SKM-1 (cell line): ENCODE data around the gene OTOP2.

ENCODE experiments used
- DNase-seq: peaks from one replicate; lab custom pipeline; 2025; ENCODE audit not compliant: unreplicated experiment; lab: John Stamatoyannopoulos, UW

The OTOP2 gene, protein sequence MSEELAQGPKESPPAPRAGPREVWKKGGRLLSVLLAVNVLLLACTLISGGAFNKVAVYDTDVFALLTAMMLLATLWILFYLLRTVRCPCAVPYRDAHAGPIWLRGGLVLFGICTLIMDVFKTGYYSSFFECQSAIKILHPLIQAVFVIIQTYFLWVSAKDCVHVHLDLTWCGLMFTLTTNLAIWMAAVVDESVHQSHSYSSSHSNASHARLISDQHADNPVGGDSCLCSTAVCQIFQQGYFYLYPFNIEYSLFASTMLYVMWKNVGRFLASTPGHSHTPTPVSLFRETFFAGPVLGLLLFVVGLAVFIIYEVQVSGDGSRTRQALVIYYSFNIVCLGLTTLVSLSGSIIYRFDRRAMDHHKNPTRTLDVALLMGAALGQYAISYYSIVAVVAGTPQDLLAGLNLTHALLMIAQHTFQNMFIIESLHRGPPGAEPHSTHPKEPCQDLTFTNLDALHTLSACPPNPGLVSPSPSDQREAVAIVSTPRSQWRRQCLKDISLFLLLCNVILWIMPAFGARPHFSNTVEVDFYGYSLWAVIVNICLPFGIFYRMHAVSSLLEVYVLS

GRCh38 chr17:74924250-74924948 is at the start of gene OTOP2:
TSS of gene OTOP2 (plus strand) at chr17:74924273. CDS start at chr17:74924633, 360 bp downstream.
- DNase-seq: peak; percentile 31

DNA sequence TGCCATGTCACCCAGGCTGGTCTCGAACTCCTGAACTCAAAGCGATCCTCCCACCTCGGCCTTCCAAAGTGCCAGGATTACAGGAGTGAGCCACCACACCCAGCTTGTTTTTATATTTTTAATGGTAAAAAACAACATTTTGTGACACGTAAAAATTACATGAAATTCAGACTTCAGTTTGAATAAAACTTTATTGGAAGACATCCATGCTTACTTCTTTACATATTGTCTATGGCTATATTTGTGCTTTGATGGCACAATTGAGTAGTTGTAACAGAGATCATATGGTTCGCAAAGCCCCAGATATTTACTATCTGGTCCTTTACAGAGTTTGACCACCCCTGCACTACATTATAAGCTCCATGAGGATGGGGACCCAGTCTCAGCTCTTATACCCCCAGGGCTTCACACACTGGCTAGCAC is 49.4 kb upstream of the OTOP2 start:
- no peak for DNase-seq

DNA sequence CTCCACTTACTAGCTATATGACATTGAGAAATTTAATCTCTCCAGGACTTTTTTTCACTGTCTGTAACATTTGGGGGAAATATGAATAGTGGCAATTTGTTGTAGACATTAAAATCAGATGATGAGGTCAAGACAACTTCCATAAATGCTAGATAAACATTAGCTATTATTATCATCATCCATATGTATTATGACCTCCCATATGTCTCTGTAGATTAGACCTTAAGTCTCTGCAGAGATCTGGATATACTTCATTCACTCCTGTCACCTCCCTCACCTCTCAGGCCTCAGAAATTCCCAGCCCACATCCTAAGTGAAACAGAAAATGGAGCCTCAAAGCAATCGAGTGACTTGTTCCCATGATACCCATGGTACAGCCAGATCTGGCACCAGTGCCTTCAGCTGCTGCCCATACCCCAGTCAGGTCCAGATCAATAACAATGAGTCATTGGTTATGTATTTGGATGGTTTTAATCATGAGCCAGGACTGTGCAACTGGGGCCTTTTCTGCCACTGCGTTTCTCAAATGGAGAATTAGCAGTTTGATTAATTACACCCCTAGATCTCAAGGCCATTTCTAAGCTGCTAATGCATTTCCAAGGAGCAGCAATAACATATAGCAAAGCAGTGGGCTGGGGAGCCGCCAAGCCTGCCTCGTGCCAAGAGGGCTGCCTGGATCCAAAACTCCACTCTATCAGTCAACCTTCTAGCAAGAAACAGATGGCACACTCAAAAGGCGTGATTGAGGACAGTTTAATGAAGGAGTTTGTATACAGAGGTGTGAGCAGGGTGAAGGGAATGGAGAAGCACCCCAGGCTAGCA is 48.7 kb upstream of the OTOP2 start:
- DNase-seq: no peak

- no peak for DNase-seq
These were observed 48.0 kb upstream of the OTOP2 start for GRCh38 chr17:74875977-74876593.

DNA sequence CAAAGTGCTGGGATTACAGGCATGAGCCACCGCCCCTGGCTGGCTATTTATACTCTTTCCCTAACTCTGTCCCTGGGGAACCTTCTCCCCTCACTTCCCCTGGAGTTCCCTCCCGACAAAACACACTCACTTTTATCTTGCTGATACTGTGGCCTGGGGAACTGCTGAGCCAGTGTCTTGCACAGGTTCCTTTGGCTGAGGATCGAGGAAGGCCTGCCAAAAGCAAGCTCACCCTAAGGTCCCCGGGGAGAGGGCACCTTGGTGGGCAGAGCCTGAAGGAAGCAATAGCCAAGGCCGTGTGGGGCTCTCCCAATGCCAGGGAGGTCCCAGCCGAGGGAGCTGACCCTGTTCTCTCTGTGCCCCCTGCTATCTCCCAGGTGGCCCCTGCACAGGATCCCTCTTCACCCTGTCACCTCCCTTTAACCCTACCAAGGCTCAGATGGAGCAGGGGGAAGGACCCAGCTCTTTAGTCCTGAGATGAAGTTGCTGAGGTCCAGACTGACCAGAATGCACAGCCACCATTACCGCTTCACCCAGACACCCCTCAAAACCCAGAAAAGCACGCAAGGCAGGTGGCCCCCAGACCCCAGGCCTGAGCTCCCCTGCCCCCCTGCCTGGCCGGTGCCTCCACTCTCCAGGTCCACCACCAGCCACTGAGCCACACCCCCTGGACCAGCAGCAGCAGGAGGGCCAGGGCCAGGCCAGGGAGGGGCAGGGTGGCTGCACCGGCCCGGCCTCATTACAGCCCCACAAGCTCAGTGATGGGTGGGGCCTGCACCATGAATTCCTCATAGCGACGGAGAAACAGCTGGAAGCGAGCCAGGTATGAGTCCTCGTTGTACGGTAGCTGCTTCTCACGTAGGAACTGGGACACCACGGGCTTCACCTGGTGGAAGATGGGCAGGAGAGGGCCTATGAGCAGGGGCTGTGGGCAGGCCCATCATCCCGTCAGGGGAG is 46.2 kb upstream of the OTOP2 start:
- DNase-seq: no peak

DNA sequence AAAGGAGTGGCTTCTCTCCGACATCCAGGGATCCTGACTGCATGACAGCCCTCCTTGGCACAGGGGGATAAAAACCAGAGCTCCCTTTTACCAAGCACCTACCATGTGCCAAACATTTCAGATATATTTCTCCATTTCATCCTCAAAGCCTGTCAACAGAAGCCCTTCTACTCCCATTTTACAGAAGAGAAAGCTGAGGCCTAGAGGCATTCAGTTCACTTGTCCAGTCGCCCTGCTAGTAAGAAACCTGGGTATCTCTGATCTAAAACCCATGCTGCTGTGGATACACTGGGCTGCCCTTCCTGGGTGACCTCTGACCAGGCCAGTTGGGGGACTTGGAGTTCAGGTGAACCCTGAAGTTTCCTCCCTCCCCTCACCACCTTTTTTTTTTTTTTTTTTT is 45.4 kb upstream of the OTOP2 start:
- DNase-seq: no peak

DNA sequence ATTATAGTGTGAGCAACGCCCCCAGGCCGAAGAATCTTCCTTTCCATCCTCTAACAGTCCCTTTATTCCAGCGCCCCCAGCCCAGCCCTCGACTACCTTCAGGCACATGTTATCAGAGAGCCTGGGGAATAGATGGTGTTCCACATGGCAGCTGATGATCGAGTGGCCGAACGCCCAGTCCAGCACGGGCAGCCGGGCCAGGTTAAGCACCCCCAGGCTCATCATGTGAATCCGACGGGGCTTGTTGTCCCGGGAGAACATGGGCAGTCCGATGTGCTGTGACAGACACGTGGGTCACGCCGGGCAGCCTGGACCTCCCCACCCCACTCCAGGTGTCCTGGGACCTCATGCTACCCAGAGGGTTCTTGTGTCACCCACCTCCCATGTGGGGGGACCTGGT is 44.8 kb upstream of the OTOP2 start:
- DNase-seq: no peak

DNA sequence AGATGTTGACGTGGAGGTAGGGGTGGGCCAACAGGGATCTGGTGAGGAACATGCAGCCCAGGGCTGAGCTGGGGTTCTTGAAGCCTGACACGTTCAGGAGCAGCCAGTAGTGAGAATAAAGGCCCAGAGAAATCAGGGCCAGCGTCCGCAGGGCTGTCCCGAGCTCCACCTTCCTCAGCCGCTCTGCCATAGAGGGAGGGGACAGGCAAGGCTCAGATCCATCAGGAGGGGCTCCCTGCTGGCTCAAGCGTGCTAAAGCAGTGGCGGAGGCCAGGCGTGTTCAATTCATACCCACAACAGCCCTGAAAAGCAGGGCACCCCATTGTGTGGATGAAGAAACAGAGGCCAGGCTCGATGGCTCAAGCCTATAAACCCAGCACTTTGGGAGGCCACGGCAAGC is 43.0 kb upstream of the OTOP2 start:
- no peak for DNase-seq

DNA sequence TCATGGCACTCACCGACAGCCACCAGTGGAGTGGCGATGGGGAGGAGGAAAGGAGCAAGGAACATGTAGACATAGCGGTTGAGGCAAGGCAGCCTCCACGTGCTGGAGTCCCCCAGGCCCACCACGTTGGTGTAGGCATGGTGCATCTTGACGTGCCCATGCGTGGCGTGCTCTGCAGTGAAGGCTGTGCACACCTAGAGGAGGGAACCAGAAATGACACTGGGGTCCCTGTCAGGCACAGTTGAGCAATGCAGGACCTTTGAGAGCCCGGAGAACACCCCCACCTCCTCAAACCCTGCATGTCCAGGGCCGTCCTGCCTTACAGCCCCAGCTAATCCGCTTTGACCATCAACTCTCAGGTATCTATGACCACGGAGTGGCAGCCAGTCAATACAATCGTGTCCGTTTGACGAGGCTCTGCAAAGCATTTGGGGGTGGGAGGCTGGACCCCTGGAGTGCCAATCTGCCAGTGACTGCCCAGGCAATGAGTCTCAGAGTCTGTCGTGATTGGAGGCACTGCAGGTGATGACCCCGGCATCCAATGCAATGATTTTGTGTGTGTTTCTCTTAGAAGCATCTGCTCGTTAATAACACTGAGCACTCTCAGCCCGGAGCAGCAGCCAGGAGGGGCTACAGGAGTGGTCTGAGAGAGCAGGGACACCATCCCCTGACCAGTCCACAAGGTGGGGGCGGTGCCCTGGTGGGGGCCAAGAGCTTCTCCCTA is 41.4 kb upstream of the OTOP2 start:
- DNase-seq: no peak

GRCh38 chr17:74883241-74883745 is 40.8 kb upstream of the OTOP2 start:
- DNase-seq: no peak

DNA sequence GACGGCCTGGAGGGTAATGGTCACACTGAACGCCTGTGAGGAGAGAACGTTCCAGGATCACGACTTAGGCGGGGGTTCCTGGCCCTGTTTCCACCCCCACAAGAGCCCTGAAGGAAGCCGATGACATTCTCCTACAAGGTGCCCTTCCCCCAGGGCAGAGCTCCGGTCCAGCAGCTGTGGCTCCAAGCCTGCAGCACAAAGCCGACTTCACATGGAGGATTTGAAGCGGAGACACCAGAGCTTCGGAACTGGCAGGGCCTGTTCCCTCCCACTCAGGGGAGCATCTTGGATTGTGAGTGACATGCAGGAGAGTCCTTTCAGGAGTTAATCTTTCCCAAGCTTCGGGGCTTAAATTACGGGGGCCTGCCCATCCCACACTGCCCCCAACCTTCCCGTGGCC is 35.6 kb upstream of the OTOP2 start:
- DNase-seq: no peak

- no peak for DNase-seq
These were observed 33.5 kb upstream of the OTOP2 start for GRCh38 chr17:74890554-74890953.

DNA sequence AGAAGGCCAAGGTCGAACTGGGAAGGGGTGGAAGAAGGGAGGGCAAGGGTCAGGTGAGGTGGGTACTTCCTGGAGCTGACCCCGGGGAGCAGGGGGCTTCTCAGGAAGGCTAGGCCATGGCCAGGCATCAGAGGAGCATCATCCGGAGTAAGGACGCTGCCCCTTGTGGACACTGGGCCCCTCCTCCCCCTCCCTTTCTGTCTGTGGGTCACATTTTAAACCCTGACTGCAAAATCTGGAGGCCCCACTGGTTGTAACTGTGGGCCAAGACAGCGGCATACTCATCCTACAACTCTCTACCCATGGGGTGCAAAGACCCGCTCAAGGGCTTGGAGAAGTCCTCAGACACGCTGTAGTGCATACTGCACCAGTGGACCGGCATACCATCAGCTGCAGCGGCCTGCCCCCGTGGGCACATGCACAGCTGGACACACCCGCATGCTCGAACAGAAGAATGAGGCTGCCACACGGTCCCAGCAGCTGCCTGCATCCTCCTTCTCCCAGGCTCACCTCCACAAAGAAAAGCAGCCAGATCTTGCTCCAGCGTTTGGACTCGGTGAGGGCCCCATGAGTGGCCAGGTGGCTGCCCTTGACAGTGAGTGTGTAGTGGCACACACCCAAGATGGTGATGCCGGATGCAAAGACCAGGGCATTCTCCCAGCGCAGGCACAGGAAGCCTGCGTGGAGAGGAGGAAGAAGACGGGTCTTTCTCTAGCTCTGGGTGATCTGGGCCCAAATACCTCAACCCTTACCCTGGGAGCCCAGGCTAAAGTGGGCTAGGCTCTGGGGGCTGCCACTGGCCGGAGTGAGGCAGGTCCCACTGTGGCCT is 31.8 kb upstream of the OTOP2 start:
- DNase-seq: no peak

DNA sequence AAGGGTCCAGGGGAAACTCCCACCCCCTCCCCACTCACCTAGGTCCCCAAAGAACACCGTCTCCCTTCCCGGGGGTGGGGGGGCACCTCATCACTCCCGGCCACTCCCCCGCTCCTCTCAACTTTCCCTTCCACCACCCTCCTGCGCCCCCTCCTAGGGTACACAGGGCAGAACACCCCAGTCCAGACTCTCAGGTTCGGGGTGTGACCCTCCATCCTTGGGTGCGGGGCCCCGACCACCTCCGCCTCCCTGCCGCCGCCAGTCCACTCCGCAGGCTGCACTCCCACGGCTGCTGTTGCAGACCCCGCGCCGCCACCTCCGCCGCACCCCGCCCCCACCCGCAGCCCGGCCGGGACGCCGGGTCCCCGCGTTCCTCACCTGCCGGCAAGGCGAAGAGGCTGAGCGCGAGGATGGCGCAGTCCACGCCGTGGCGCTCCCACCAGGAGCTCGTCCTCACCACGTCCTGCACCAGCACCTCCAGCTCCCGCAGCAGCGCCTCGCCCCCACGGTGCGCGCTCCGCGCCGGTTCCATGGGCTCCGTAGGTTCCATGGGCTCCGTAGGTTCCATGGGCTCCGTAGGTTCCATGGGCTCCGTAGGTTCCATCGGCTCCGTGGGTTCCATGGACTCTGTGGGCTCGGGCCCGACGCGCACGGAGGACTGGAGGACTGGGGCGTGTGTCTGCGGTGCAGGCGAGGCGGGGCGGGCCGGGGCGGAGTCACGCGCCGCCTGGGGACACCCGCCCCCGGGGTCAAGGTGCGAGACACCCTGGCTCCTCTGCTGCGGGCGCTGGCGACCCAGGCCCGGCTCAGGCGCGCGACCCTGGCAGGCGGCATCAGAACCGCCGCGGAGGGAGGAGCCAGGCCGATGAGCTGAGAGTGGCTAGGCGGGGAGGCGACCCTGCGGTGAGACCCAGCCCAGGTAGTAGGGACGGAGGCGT is 30.8 kb upstream of the OTOP2 start, which contains the start of gene FADS6:
Gene FADS6 (minus strand): TSS at position 660 of the 938 bp plus-strand sequence. CDS start 38 bp downstream, at position 622.
- DNase-seq: no peak

DNA sequence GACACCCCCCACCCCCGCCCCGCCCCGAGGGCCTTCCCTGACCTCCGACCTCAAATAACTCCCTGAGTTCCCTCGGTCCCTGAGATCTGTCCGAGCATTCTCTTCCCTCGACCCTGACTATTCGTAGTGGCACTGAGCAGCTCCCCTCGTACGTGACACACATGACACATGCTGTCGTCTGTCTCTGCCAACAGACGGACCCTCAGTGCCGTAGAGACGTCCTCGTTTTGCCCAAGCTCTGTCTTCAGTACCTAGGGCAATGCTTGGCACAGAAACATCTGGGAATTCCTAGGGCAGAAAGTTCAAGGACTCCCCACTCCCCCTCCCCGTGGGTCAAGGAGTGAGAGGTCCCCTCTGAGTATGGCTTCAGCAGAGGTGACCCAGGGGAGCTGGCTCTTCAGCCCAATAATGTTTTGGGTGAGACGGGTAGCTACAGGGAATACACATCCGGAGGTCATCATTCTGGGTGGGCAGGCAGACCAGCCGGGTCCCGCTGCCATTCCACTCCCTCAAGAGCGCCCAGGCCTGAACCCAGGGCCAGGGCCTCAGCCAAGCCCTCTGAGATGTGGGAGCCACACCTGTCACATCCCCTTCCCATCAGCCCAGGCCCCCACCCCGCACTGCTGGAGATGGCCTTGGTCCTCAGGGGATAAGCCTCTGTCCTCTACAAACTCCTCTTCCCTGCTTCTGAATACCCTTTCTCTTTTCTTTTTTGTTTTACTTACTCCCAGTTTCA is 30.0 kb upstream of the OTOP2 start:
- no peak for DNase-seq

GRCh38 chr17:74898376-74898946 is 25.6 kb upstream of the OTOP2 start:
- DNase-seq: no peak
